Medulla oblongata (tissue), 1 donor: Measurements from ENCODE around the gene NPS.
A peak's percentile ranks its signal among the peaks of the same experiment; 100 is the strongest.

Source experiments
- DNase-seq: peaks from one replicate; pipeline ENCODE4 v3.0.0-alpha.2; 2015; ENCODE audit errors: extremely low spot score

The NPS gene

DNA sequence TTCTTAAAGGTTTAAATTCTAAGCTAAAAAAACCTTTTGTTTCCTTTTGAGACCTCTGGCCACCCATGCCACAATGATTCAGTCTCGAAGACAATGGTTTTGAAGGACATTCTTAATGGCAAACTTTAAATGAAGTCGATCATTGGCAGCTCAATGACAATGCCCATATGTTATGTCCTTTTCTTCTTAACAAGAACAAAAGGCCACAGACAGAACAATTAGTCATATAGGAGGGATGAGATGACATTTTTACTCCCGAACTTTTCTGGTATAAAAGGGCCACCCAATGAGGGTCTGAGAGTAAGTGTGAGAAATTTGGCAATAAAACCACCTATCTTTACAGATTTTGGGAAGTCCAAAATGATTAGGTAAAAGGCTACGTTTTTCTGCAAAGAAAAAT, at the start of gene NPS:
TSS of gene NPS (plus strand) at position 301 of the 400 bp plus-strand sequence. CDS start at position 361, 60 bp downstream.
- no peak for DNase-seq

- DNase-seq, result no peak
These were observed 49.0 kb upstream of the NPS start for GRCh38 chr10:127500127-127500526.

- DNase-seq, result no peak
These were observed 43.0 kb upstream of the NPS start for GRCh38 chr10:127506094-127506493.

DNA sequence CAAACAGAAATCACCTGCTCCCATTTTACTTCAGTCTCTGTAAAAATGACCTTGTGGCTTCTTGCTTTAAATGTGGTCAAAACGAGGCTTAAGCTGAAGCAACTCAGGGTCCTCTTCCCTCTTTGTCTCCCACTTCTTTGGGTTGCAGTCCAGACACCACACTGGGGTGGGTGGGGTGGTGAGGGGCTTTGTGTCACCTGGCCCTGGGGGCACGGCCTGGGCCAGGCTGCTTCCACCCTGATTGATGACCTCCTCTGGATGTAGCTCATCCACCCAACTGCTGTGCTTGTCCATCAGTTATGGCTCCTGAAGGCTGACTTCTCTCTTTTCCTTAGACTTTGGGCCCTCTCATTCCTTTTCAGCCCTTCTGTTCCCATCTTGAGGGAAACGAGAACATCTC, 26.8 kb upstream of the NPS start:
- no peak for DNase-seq

GRCh38 chr10:127523476-127523875, 25.6 kb upstream of the NPS start:
- DNase-seq, result no peak

DNA sequence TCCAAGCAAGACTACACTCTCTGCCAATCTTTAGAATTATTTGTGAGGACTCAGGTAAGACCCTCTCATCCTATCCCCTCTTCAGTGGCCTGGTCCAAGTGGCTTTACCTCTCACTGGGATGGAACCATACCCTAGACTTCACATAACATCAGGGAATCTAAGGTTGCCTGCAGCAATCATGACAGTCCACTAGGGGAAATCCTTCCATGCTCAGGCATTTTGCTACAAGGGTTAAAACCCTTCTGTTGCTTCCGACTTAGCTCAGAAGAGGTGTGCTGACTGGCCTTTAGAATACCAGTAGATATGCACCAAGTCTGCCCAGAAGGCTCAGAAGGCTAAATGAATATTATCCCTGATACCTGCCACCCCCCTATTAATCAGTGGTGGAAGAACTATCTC, 24.9 kb upstream of the NPS start:
- DNase-seq, result no peak

- DNase-seq, result no peak
These were observed 24.0 kb upstream of the NPS start for GRCh38 chr10:127524908-127525665.

GRCh38 chr10:127525686-127526085, 23.4 kb upstream of the NPS start:
- no peak for DNase-seq

DNA sequence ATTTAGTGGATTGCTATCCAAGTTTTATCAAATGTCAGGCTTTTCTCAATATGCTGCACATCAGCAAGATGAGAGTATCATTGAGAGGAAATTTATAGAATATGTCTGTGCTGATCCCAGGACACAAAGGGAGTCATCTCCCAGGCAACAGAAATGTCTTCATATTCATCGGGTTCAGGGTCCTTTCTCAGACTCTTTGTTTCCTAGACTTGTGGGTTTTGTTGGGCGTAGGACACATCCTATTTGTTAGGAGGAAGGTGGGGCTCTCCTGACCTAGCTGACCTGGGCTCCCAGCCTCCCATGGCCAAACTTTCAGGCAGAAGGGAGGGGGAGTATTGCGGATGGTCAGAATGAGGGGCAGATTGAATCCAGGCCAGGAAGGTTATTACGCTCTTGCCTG, 22.9 kb upstream of the NPS start:
- DNase-seq, result no peak

GRCh38 chr10:127527320-127527719, 21.8 kb upstream of the NPS start:
- no peak for DNase-seq

DNA sequence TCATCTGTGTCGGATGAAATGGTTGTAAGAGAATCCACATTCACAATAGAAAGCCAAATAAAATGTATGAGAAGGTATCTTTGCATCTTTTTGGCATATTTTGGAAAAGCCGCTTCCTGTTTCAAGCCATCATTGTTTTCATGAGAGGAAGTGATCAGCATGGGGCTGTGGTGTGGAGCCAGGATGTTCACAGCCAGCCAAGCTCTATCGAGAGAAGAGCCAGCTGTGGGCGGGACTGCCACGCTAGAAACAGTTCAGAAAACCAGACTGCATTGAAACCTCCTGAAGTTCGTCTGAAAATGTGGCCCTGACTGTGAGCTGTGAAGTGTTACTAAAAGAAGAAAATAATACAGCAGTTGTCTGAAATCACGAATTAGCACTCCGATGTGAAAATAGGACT, 21.2 kb upstream of the NPS start:
- peak; percentile 55 for DNase-seq

- DNase-seq, result no peak
These were observed 16.9 kb upstream of the NPS start for GRCh38 chr10:127532193-127532592.

DNA sequence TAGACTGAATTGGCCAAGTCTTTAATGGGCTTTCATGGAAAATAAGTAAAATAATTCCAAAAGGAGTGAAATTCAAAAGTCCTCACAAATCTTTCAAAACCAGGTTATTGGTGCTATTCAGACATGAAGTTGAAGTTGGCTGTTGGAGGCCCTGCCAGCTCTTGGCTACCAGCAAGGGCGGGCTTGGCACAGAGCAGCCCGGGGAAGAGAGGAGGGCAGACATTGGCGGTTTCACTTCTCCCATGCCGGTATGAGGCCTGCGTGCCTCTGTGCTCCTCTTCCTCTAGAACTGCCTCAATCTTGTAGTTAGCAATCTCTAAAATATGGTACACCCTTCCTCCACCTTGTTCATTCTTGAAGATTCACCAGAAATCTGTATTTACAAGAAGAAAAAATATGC, 16.4 kb upstream of the NPS start:
- peak; percentile 53 for DNase-seq

DNA sequence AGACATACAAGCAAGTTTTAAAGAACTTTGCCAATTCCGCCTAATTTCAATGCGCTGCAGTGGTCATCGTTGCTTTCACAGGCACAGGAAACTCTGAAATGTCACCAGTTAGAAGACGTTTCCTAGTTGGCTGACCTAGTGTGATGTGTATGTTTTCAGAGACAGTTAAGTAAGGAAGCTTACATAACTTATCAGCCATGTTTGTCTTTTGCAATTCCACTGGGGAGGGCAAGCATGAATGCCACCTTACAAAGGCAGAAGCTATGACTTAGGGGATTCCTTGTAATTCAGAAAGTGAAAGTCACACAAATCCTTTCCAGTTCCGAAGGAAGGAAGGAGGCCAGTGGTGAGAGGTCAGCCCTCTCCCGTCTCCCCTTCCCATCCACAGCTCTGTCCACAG, 15.0 kb upstream of the NPS start:
- peak; percentile 53 for DNase-seq

DNA sequence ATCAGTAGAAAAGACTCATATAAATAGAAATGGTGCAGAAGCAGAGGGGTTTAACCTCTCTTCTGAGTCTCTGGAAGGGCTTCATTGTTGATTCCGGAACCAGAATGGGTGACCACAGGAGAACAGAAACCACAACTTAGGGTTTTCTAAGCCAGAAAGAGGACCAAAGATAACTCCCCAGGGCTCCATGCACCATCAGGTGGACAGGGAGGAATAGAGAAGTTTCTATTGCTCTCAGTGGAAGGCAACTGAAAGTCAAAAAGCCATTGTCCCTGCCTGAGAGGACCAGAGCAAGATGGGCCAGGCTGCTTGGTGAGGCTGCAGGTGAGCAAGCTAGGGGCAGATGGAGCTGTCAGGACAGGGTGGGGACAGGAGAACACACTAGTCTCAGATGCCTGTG, 14.6 kb upstream of the NPS start:
- no peak for DNase-seq

GRCh38 chr10:127535802-127536515, 13.2 kb upstream of the NPS start:
- no peak for DNase-seq

- no peak for DNase-seq
These were observed 11.9 kb upstream of the NPS start for GRCh38 chr10:127536972-127537760.

GRCh38 chr10:127537924-127538323, 11.2 kb upstream of the NPS start:
- DNase-seq, result no peak

DNA sequence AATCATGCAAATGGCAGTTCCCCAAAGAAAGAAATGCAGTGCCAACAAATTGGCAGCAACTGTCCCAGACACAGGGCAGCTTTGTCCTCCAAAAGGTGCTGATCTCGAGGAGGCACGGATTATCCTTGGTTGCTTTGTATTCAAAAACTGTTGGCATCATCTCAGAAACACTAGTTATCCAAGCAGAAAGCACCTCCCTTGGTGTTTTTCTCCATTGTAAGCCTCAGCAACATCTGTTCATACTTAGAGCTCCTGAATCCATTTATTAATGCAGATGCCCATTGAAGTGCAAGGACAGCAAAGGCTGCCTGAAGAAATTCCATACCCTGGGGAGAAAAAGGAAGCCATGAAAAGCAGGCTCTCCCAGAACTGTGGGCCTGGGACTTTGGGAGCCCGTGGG, 1.1 kb upstream of the NPS start:
- DNase-seq, result no peak

- no peak for DNase-seq
These were observed 1.8 kb downstream of the NPS start for GRCh38 chr10:127550861-127551260.

DNA sequence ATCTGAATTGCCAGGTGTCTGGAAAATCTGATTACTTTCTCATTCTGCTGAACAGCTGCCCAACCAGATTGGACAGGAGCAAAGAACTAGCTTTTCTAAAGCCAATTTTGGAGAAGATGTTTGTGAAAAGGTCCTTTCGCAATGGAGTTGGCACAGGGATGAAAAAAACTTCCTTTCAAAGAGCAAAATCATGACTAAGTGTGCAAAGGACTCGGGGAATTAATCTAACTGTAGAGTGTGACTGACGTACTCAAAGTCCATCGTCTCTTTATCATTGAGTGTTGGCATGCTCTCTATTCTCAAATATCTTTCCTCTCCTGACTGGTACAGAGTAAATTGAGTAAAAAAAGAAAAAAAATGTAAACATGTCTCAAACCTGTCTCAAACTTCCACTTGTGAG, 3.3 kb downstream of the NPS start:
- DNase-seq, result no peak

DNA sequence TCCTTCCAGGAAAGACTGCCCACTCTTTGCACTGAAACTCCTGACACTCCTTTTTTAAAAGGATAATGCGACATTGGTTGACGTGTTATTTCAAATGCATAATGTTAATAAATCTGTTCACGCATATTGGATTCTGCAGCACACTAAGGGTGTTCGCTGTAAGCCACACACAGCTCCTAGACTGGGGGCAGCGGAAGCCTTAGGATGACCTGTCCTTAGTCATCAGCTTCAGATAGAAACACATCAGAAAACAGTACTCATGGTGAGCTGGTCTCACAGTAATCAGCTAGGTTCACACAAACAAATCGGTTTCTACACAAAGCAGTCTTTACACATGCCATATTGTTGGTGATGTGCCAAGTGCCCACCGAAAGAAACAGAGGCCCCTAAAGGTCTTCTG, 4.3 kb downstream of the NPS start:
- DNase-seq, result no peak

- no peak for DNase-seq
These were observed 7.8 kb downstream of the NPS start for GRCh38 chr10:127556916-127557315.
